ENCODE results near the gene RTTN.

The RTTN gene

DNA sequence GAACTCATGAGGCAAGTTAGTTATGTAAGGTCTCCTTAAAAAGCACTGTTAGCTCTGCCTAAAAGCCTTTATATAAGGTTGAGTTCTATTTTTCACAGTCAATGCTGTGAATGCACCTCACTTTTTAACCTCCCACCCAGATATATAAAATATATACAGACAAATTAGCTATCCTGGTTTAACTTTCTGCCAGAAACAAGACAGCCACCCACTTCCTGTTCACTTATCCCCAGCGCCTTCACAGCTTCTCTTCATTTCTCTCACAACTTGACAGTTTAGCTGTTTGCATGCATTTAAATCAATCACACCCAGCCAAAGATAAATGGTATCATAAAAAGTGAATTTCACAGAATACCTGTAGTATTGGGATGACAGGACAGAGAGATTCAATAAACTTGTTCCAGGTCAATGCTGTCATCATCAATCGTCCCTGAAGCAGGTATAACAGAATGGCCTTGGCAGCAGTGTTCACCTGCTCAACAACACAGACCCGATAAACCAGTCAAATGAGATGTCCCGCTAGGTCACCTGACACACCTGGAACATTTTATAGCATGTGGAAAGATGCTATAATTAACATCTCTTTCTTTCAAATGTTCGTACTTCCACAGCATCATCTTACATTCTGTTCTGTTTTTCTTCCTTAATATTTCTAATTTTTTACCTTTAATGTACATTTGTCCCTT, 55.7 kb downstream of the RTTN start:
- DNase-seq (ENCODE audit: low read depth) = no peak
- no peak overlapping the region for H3K4me3 ChIP-seq (ENCODE audit: control insufficient read depth, low read depth, low read length)
- TF ChIP-seq, protein P1, sequence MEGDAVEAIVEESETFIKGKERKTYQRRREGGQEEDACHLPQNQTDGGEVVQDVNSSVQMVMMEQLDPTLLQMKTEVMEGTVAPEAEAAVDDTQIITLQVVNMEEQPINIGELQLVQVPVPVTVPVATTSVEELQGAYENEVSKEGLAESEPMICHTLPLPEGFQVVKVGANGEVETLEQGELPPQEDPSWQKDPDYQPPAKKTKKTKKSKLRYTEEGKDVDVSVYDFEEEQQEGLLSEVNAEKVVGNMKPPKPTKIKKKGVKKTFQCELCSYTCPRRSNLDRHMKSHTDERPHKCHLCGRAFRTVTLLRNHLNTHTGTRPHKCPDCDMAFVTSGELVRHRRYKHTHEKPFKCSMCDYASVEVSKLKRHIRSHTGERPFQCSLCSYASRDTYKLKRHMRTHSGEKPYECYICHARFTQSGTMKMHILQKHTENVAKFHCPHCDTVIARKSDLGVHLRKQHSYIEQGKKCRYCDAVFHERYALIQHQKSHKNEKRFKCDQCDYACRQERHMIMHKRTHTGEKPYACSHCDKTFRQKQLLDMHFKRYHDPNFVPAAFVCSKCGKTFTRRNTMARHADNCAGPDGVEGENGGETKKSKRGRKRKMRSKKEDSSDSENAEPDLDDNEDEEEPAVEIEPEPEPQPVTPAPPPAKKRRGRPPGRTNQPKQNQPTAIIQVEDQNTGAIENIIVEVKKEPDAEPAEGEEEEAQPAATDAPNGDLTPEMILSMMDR (IDR thresholded peaks at IDR 0.05; ENCODE audit: control insufficient read depth, insufficient read depth, low read depth, low read length, missing control alignments) = no peak

DNA sequence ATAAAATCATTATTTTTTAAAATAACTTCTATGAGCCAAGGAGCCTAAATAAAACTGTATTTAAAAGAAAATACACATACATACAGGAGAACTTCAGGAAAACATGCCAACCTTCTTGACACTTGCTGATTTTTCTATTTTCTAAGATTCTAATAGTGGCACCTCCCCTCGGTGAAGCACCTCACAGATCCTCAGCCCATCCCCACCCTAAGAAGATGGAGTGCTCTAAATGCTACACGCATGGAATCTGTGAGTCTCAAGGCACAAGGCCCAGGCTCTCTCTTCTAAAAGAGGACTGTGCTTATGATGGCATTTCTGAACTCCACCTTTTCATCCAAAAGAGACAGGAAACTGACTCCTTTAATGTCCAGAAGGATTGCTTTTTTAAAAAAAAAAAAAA, 56.3 kb downstream of the RTTN start:
- DNase-seq (ENCODE audit: low read depth) = no peak
- no peak overlapping the region for H3K4me3 ChIP-seq (ENCODE audit: control insufficient read depth, low read depth, low read length)
- TF ChIP-seq, protein P1 (IDR thresholded peaks at IDR 0.05; ENCODE audit: control insufficient read depth, insufficient read depth, low read depth, low read length, missing control alignments) = no peak

- H3K4me3 ChIP-seq (ENCODE audit: control insufficient read depth, low read depth, low read length) = no peak overlapping the region
- TF ChIP-seq, protein P1 (IDR thresholded peaks at IDR 0.05; ENCODE audit: control insufficient read depth, insufficient read depth, low read depth, low read length, missing control alignments) = no peak
- DNase-seq (ENCODE audit: low read depth) = no peak
These were observed 57.2 kb downstream of the RTTN start for GRCh38 chr18:70148039-70148938.

- no peak overlapping the region for H3K4me3 ChIP-seq (ENCODE audit: control insufficient read depth, low read depth, low read length)
- TF ChIP-seq, protein P1 (IDR thresholded peaks at IDR 0.05; ENCODE audit: control insufficient read depth, insufficient read depth, low read depth, low read length, missing control alignments) = no peak
- DNase-seq (ENCODE audit: low read depth) = no peak
These were observed 59.3 kb downstream of the RTTN start for GRCh38 chr18:70146174-70146573.

DNA sequence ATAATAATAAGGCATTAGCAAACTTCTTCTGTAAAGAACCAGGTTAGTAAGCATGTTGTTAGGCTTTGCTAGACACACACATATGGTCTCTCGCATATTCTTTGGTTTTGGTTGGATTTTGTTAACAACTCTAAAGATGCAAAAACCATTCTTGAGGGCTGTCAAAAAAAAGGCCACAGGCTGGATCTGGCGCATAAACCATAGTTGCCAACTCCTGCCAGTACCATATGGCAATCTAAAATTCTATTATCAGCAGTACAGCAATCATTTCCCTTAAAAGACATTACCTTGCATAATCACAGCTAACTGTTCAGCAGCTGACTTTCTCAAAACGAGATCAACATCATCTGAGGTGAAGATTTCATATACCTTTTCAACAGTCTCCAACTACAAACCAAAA, 63.5 kb downstream of the RTTN start:
- TF ChIP-seq, protein P1 (IDR thresholded peaks at IDR 0.05; ENCODE audit: control insufficient read depth, insufficient read depth, low read depth, low read length, missing control alignments) = no peak
- no peak overlapping the region for H3K4me3 ChIP-seq (ENCODE audit: control insufficient read depth, low read depth, low read length)

GRCh38 chr18:70139138-70139537, 66.3 kb downstream of the RTTN start:
- TF ChIP-seq, protein P1 (IDR thresholded peaks at IDR 0.05; ENCODE audit: control insufficient read depth, insufficient read depth, low read depth, low read length, missing control alignments) = no peak
- DNase-seq (ENCODE audit: low read depth) = no peak
- no peak overlapping the region for H3K4me3 ChIP-seq (ENCODE audit: control insufficient read depth, low read depth, low read length)

More for the DNA sequence above, 63.5 kb downstream of the RTTN start:
- no peak for DNase-seq (ENCODE audit: low read depth)
